HCT116 (cell line): ENCODE data around the gene AGAP1. TPM values are rescaled to one million over a fixed set of nuclear protein-coding genes. Genes with fewer than 3 reads are reported as not detected.

Source experiments
- ATAC-seq: fragments of 200-7000 bp; cut with Tn5 transposase; 2 replicates; pipeline ENCODE4 v1.9.1; 2020; ENCODE audit warnings: mild to moderate bottlenecking, moderate library complexity
- BruUV-seq: library from RNA; stranded (reverse); fragments of 400-500 nt; replicated peaks from 2 replicates; lab custom pipeline; 2021; lab: Mats Ljungman, UMichigan
- CTCF ChIA-PET: fragments of 300-600 bp; sonication (Branson Sonifier 250); formaldehyde crosslinking; loops from one replicate; lab custom pipeline; 2021; ENCODE audit warnings: antibody characterized with exemption; lab: Charles Lee
- POLR2A ChIA-PET: fragments of 300-600, 350-600 bp; sonication (Branson Sonifier 250); formaldehyde crosslinking; loops from one replicate; lab custom pipeline; 2021; ENCODE audit warnings: antibody characterized with exemption; lab: Charles Lee
- RAD21 ChIA-PET, 2 experiments: fragments of 300-600 bp; sonication (Branson Sonifier 250); formaldehyde crosslinking; loops; one replicate each; lab custom pipeline; 2023; ENCODE audit warnings: low total read pairs in 2 of 2; ENCODE audit not compliant: uncharacterized antibody in 2 of 2, unreplicated experiment in 2 of 2, low non-redundant PET in 1 of 2; lab: Charles Lee
- DNase-seq: peaks from one replicate; pipeline ENCODE4 v3.0.0-alpha.2; 2010; ENCODE audit warnings: low read depth, low spot score
- H2AFZ ChIP-seq: fragments of 200-600 bp; shearing (Covaris generic), sonication (generic); 2 replicates; pipeline ENCODE4 v1.6.1; 2017; ENCODE audit warnings: low read depth, mixed run types, mixed read lengths, antibody characterized with exemption, low read length; ENCODE audit not compliant: poor library complexity, severe bottlenecking
- H3K27ac ChIP-seq: 2 replicates; pipeline ENCODE4 v1.5.1; 2012; ENCODE audit warnings: low read depth, low read length
- H3K27me3 ChIP-seq: fragments of 200-600 bp; sonication (generic); 2 replicates; pipeline ENCODE4 v1.6.1; 2016; ENCODE audit warnings: mixed run types, low read length, mixed read lengths; ENCODE audit not compliant: insufficient read depth
- H3K36me3 ChIP-seq, 2 experiments: fragments of 200-500 bp in 1 of 2; fragments of 200-600 bp in 1 of 2; sonication (Bioruptor generic) in 1 of 2; sonication (generic) in 1 of 2; 2 replicates each; pipeline versions ENCODE4 v1.5.1 to v1.6.1; 2014 to 2016; ENCODE audit warnings: low read length in 2 of 2, inconsistent platforms in 1 of 2, mixed read lengths in 1 of 2, mixed run types in 1 of 2; ENCODE audit not compliant: insufficient read depth in 2 of 2, control insufficient read depth in 1 of 2
- H3K4me1 ChIP-seq, 2 experiments: fragments of 200-600 bp in 1 of 2; sonication (generic) in 1 of 2; 2 replicates each; pipeline versions ENCODE4 v1.5.1 to v1.6.1; 2012 to 2017; ENCODE audit warnings: low read length in 2 of 2, inconsistent platforms in 1 of 2, mild to moderate bottlenecking in 1 of 2, mixed read lengths in 1 of 2, mixed run types in 1 of 2, moderate library complexity in 1 of 2; ENCODE audit not compliant: insufficient read depth in 2 of 2, control insufficient read depth in 1 of 2
- H3K4me2 ChIP-seq: fragments of 200-600 bp; sonication (generic); 2 replicates; pipeline ENCODE4 v1.6.1; 2017; ENCODE audit warnings: mixed run types, low read length, mixed read lengths
- H3K4me3 ChIP-seq, 2 experiments: fragments of 200-600 bp in 1 of 2; sonication (generic) in 1 of 2; replicated peaks in 1 of 2; 2 replicates each; pipeline ENCODE4 v1.5.1; 2011 to 2016; ENCODE audit warnings: low read length in 2 of 2, control low read depth in 1 of 2, low read depth in 1 of 2, mild to moderate bottlenecking in 1 of 2, mixed read lengths in 1 of 2, mixed run types in 1 of 2
- H3K79me2 ChIP-seq: fragments of 200-600 bp; sonication (generic); 2 replicates; pipeline ENCODE4 v1.6.1; 2017; ENCODE audit warnings: mild to moderate bottlenecking, mixed run types, low read length, moderate library complexity, mixed read lengths; ENCODE audit not compliant: insufficient read depth
- H3K9ac ChIP-seq: fragments of 200-600 bp; sonication (generic); 2 replicates; pipeline ENCODE4 v1.6.1; 2016; ENCODE audit warnings: low read length, mixed read lengths
- H3K9me2 ChIP-seq: fragments of 200-600 bp; sonication (generic), shearing (Covaris generic); 2 replicates; pipeline ENCODE4 v1.6.1; 2017; ENCODE audit warnings: mixed run types, mild to moderate bottlenecking, moderate library complexity; ENCODE audit not compliant: insufficient read depth
- H3K9me3 ChIP-seq, 2 experiments: fragments of 200-500 bp in 1 of 2; fragments of 200-600 bp in 1 of 2; sonication (Bioruptor generic) in 1 of 2; sonication (generic) in 1 of 2; 2 replicates each; pipeline ENCODE4 v1.6.1; 2014 to 2017; ENCODE audit warnings: low read length in 2 of 2, mixed read lengths in 2 of 2, inconsistent platforms in 1 of 2, low read depth in 1 of 2, mild to moderate bottlenecking in 1 of 2, mixed run types in 1 of 2, moderate library complexity in 1 of 2; ENCODE audit not compliant: control insufficient read depth in 1 of 2, insufficient read depth in 1 of 2
- H4K20me1 ChIP-seq: fragments of 200-600 bp; sonication (generic), shearing (Covaris generic); 2 replicates; pipeline ENCODE4 v1.6.1; 2017; ENCODE audit warnings: mixed run types, mild to moderate bottlenecking, moderate library complexity; ENCODE audit not compliant: insufficient read depth
- CBX3 ChIP-seq: IDR thresholded peaks from 2 replicates; pipeline ENCODE4 v1.6.1; 2012; ENCODE audit warnings: low read depth
- EGR1 ChIP-seq: IDR thresholded peaks from 2 replicates; pipeline ENCODE4 v1.6.1; 2012; ENCODE audit warnings: low read depth
- ELF1 ChIP-seq: IDR thresholded peaks from 2 replicates; pipeline ENCODE4 v1.6.1; 2012; ENCODE audit warnings: low read depth, borderline replicate concordance
- EZH2 ChIP-seq: fragments of 200-600 bp; sonication (generic); IDR thresholded peaks from 2 replicates; pipeline ENCODE4 v1.6.1; 2017; ENCODE audit warnings: antibody characterized with exemption, mixed run types
- EZH2phosphoT487 ChIP-seq: fragments of 200-600 bp; IDR thresholded peaks from 2 replicates; pipeline ENCODE4 v1.6.1; 2018; ENCODE audit warnings: antibody characterized with exemption, borderline replicate concordance
- JUND ChIP-seq: IDR thresholded peaks from 2 replicates; pipeline ENCODE4 v1.6.1; 2012
- POLR2A ChIP-seq: IDR thresholded peaks from 2 replicates; pipeline ENCODE4 v1.7.0; 2011; ENCODE audit warnings: borderline replicate concordance; ENCODE audit not compliant: insufficient read depth, insufficient read length; ENCODE audit errors: extremely low read depth
- POLR2AphosphoS5 ChIP-seq: IDR thresholded peaks from 2 replicates; pipeline ENCODE4 v1.6.1; 2011; ENCODE audit warnings: mild to moderate bottlenecking, low read depth, low read length, moderate library complexity
- RAD21 ChIP-seq: IDR thresholded peaks from 2 replicates; pipeline ENCODE4 v1.6.1; 2012; ENCODE audit warnings: low read depth, mild to moderate bottlenecking
- SIN3A ChIP-seq: IDR thresholded peaks from 2 replicates; pipeline ENCODE4 v1.6.1; 2012; ENCODE audit warnings: low read depth
- SRF ChIP-seq: IDR thresholded peaks from 2 replicates; pipeline ENCODE4 v1.6.1; 2012; ENCODE audit warnings: low read depth
- YY1 ChIP-seq: IDR thresholded peaks from 2 replicates; pipeline ENCODE4 v1.6.1; 2011; ENCODE audit warnings: low read length, low read depth, moderate library complexity, mild to moderate bottlenecking; ENCODE audit not compliant: insufficient replicate concordance; ENCODE audit errors: extremely low read depth
- ZFX ChIP-seq: fragments of 450-650 bp; IDR thresholded peaks from 2 replicates; pipeline ENCODE4 v1.6.1; 2017
- ZNF274 ChIP-seq: fragments of 200-500 bp; sonication (Bioruptor generic); IDR thresholded peaks from 2 replicates; pipeline ENCODE4 v1.6.1; 2014; ENCODE audit warnings: mild to moderate bottlenecking, low read depth, low read length, inconsistent platforms
- intact Hi-C: fragments of 100-400 bp; cut with micrococcal nuclease; formaldehyde crosslinking; loops from 2 replicates; pipeline ENCODE4 v1.10.0; 2022
- total RNA-seq: library from RNA; stranded (reverse); gene quantifications from one replicate; pipeline ENCODE4 v1.2.1, GENCODE V29; 2021; ENCODE audit not compliant: unreplicated experiment
- TF ChIP-seq, protein P1 (sequence below): IDR thresholded peaks from 2 replicates; pipeline ENCODE4 v1.6.1; 2012
- TF ChIP-seq, protein P2 (sequence below): IDR thresholded peaks from 2 replicates; pipeline ENCODE4 v1.6.1; 2012

The AGAP1 gene
- total RNA-seq, 1 experiment from 2014 or later = 43.8 TPM

DNA sequence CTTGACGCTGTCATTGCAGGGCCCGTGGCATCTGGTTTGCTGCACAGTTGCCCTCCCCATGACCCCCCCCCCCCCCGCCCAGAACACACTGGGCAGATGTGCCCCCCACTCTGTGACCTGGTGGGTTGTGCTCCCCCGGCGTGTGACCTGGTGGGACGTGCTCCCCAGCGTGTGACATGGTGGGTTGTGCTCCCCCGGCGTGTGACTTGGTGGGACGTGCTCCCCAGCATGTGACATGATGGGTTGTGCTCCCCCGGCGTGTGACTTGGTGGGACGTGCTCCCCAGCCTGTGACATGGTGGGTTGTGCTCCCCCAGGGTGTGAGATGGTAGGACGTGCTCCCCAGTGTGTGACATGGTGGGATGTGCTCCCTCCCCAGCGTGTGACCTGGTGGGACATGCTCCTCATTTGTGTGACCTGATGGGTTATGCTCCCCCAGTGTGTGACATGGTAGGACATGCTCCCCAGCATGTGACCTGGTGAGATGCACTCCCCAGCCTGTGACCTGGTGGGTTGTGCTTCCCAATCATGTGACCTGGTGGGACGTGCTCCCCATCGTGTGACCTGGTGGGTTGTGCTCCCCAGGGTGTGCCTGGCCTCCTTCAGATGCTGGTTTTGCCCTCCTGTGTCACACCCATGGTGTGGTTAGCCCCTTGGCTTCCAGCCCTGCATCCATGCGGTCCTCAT is 213.7 kb downstream of the AGAP1 start:
- ChIA-PET RAD21 (no interaction called here), CTCF (interaction anchor here (2.1 kb wide), 1 partner anchor 58 kb away, joined by 5 read pairs; no protein-coding TSS in a partner anchor), POLR2A (no interaction called here)
- peaks cover 48 to 79% of the 10 kb centered on the region in 2 experiments for H3K4me1 ChIP-seq
- ATAC-seq (no peak), DNase-seq (no peak)
- no peaks in the 10 kb centered on the region for H3K9me3 ChIP-seq
- peak overlapping the region; percentile 82 for H3K4me2 ChIP-seq
- no TSS peak for BruUV-seq
- intact Hi-C loops = no loop called here
- H2AFZ ChIP-seq = no peak overlapping the region
- no peak overlapping the region for H3K4me3 ChIP-seq
- peaks cover 2 to 5% of the 10 kb centered on the region in 2 experiments; a peak in 1 of 4 replicates for H3K36me3 ChIP-seq
- 0 out of 2 replicates have a peak overlapping the region, but pooled peaks have one; percentile 73 for H3K27ac ChIP-seq
- no peak overlapping the region for H3K9ac ChIP-seq
- peaks cover 81% of the 10 kb centered on the region for H3K79me2 ChIP-seq
- no peaks in the 10 kb centered on the region for H4K20me1 ChIP-seq
- H3K27me3 ChIP-seq = no peaks in the 10 kb centered on the region
- H3K9me2 ChIP-seq = no peaks in the 10 kb centered on the region
- TF ChIP-seq ZNF274 (no peak), EGR1 (no peak), CBX3 (no peak), EZH2phosphoT487 (no peak)
- TF ChIP-seq, protein P1, sequence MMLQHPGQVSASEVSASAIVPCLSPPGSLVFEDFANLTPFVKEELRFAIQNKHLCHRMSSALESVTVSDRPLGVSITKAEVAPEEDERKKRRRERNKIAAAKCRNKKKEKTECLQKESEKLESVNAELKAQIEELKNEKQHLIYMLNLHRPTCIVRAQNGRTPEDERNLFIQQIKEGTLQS = no peak
- TF ChIP-seq, all 23 proteins: peak for 0

DNA sequence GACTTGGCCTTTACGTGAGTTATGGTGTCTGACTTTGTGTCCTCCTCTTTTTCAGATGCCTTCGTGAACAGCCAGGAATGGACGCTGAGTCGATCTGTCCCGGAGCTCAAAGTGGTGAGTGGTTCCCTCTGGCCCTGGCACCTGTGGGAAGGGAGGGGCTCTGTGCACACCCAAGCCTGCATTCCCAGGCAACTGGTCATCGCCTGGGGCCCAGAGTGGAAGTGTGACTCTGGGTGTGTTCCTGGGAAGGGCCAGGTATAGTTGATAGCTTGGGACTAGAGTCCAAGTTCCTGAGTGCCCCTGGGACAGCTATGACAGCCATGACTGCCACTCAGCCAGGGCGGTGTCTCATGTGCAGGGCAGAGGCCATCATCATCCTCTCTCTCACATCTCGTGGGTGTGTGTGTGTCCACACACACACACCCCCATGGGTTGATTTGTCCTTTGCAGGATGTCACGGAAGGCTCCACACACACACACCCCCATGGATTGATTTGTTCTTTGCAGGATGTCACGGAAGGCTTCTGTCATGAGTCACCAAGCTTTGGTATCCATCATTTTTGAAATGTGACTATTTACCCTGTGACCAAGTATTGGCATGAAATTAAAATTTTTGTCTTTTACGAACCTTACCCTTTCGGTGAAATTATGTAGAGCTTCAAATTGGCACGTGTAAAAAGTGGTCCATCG is 215.4 kb downstream of the AGAP1 start:
- no peaks in the 10 kb centered on the region for H3K9me3 ChIP-seq
- DNase-seq (peak; percentile 86), ATAC-seq (peak; percentile 94)
- H3K36me3 ChIP-seq = peaks cover 2 to 5% of the 10 kb centered on the region in 2 experiments; a peak in 1 of 4 replicates
- H3K9ac ChIP-seq = peak overlapping the region; percentile 55
- POLR2A ChIA-PET = interaction anchor here (0.8 to 1.1 kb wide), 2 partner anchors 11 to 44 kb away, joined by 3 to 7 read pairs; no protein-coding TSS in a partner anchor
- no peaks in the 10 kb centered on the region for H3K9me2 ChIP-seq
- H3K4me3 ChIP-seq = peak overlapping the region; percentile 11 to 51; a peak in 3 of 4 replicates
- intact Hi-C loops = no loop called here
- no peaks in the 10 kb centered on the region for H3K27me3 ChIP-seq
- H3K79me2 ChIP-seq = peaks cover 72% of the 10 kb centered on the region
- H3K4me1 ChIP-seq = peaks cover 34 to 61% of the 10 kb centered on the region in 2 experiments
- BruUV-seq = no TSS peak
- CTCF ChIA-PET = interaction anchor here (1.0 to 2.1 kb wide), 3 partner anchors 10 to 56 kb away, joined by 4 to 6 read pairs (median 5); no protein-coding TSS in a partner anchor
- H2AFZ ChIP-seq = no peak overlapping the region
- RAD21 ChIA-PET = no interaction called here
- H4K20me1 ChIP-seq = no peaks in the 10 kb centered on the region
- peak overlapping the region; percentile 73 for H3K27ac ChIP-seq
- peak overlapping the region; percentile 82 for H3K4me2 ChIP-seq
- TF ChIP-seq POLR2A (no peak), ELF1 (no peak), RAD21 (no peak; the same call in 1 of the 2 replicates), YY1 (peak; percentile 57), POLR2AphosphoS5 (peak; percentile 59; the same call in 1 of the 2 replicates), JUND (peak; percentile 73), ZFX (no peak), EZH2 (no peak), SRF (no peak), EGR1 (no peak), SIN3A (peak; percentile 93)
- TF ChIP-seq, protein P2, sequence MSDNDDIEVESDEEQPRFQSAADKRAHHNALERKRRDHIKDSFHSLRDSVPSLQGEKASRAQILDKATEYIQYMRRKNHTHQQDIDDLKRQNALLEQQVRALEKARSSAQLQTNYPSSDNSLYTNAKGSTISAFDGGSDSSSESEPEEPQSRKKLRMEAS = peak; percentile 82
- TF ChIP-seq, protein P1 = no peak
